GM21825 (cell line): ENCODE results near the gene FOXO3.
"Not testable (repeated sequence)": the region's sequence is repeated elsewhere in the genome, so short reads cannot be mapped to it uniquely, and the experiment has no call there.

Experiments used
- ATAC-seq: cut with Tn5 transposase; IDR thresholded peaks from one replicate; pipeline ENCODE4 v1.9.1; 2021; ENCODE audit warnings: mild to moderate bottlenecking, moderate library complexity; ENCODE audit not compliant: unreplicated experiment

Gene FOXO3

GRCh38 chr6:108677357-108677756 is 116.6 kb downstream of the FOXO3 start:
- ATAC-seq: no peak

- no peak for ATAC-seq
These were observed 117.2 kb downstream of the FOXO3 start for GRCh38 chr6:108677894-108678293.

GRCh38 chr6:108680314-108680713 is 119.6 kb downstream of the FOXO3 start:
- not testable (repeated sequence) for ATAC-seq

GRCh38 chr6:108681721-108682120 is 121.0 kb downstream of the FOXO3 start:
- not testable (repeated sequence) for ATAC-seq

GRCh38 chr6:108682383-108683119 is 121.8 kb downstream of the FOXO3 start:
- ATAC-seq: not testable (repeated sequence)

- not testable (repeated sequence) for ATAC-seq
These were observed 123.3 kb downstream of the FOXO3 start for GRCh38 chr6:108683976-108684375.

GRCh38 chr6:108684771-108685329 is 124.1 kb downstream of the FOXO3 start:
- no peak for ATAC-seq

GRCh38 chr6:108685970-108686369 is 125.3 kb downstream of the FOXO3 start:
- no peak for ATAC-seq

- no peak for ATAC-seq
These were observed 126.2 kb downstream of the FOXO3 start for GRCh38 chr6:108686896-108687295.

GRCh38 chr6:108687921-108688320 is 127.2 kb downstream of the FOXO3 start:
- no peak for ATAC-seq

- ATAC-seq: no peak
These were observed 128.8 kb downstream of the FOXO3 start for GRCh38 chr6:108689272-108690161.

GRCh38 chr6:108690326-108691049 is 129.8 kb downstream of the FOXO3 start:
- no peak for ATAC-seq

GRCh38 chr6:108693430-108694154 is 132.9 kb downstream of the FOXO3 start:
- no peak for ATAC-seq

- no peak for ATAC-seq
These were observed 134.1 kb downstream of the FOXO3 start for GRCh38 chr6:108694816-108695215.

- ATAC-seq: no peak
These were observed 136.9 kb downstream of the FOXO3 start for GRCh38 chr6:108697561-108698161.

- ATAC-seq: no peak
These were observed 138.0 kb downstream of the FOXO3 start for GRCh38 chr6:108698593-108699289.

GRCh38 chr6:108699290-108700041 is 138.7 kb downstream of the FOXO3 start:
- ATAC-seq: no peak

GRCh38 chr6:108702106-108702851 is 141.6 kb downstream of the FOXO3 start:
- no peak for ATAC-seq
